Prostate gland (tissue), 2 donors: Measurements from ENCODE around the gene ATG16L2. TPM values are rescaled to one million over a fixed set of nuclear protein-coding genes. Genes with fewer than 3 reads are reported as not detected.
"Not testable (repeated sequence)": the region's sequence is repeated elsewhere in the genome, so short reads cannot be mapped to it uniquely, and the experiment has no call there.

Experiments
- DNase-seq: peaks from one replicate; pipeline ENCODE4 v3.0.0-alpha.2; 2019; ENCODE audit warnings: low spot score
- H3K27ac ChIP-seq, 2 donors: fragments of 200-600 bp; sonication (generic); 2 replicates each; pipeline ENCODE4 v1.5.1; 2017 to 2019
- H3K27me3 ChIP-seq: fragments of 200-600 bp; sonication (generic); replicated peaks from 2 replicates; pipeline ENCODE4 v1.5.1; 2019; ENCODE audit not compliant: insufficient read depth
- H3K36me3 ChIP-seq, 2 donors: fragments of 200-600 bp; sonication (generic); 1 replicate in 1 of 2; 2 replicates in 1 of 2; pipeline versions ENCODE4 v1.5.1 to v1.8.1; 2017 to 2019
- H3K4me1 ChIP-seq: fragments of 200-600 bp; sonication (generic); replicated peaks from 2 replicates; pipeline ENCODE4 v1.5.1; 2019
- H3K4me3 ChIP-seq, 2 donors: fragments of 200-600 bp; sonication (generic); 2 replicates each; pipeline ENCODE4 v1.5.1; 2017 to 2019
- H3K9me3 ChIP-seq: fragments of 200-600 bp; sonication (generic); 2 replicates; pipeline ENCODE4 v1.5.1; 2017
- CTCF ChIP-seq, 4 experiments: fragments of 200-600 bp in 2 of 4; fragments of 450-650 bp in 2 of 4; sonication (generic) in 2 of 4; IDR thresholded peaks; 1 replicate in 3 of 4; 2 replicates in 1 of 4; pipeline ENCODE4 v1.5.1; 2016 to 2019; ENCODE audit warnings: antibody characterized with exemption in 4 of 4, mild to moderate bottlenecking in 2 of 4, moderate library complexity in 2 of 4
- POLR2A ChIP-seq: fragments of 450-650 bp; IDR thresholded peaks from one replicate; pipeline ENCODE4 v1.6.1; 2016; ENCODE audit warnings: antibody characterized with exemption, mild to moderate bottlenecking
- POLR2AphosphoS5 ChIP-seq: sonication (generic); formaldehyde crosslinking; IDR thresholded peaks from one replicate; pipeline ENCODE4 v1.6.1; 2017; ENCODE audit warnings: antibody characterized with exemption
- WGBS: methylation state at CpG from one replicate; pipeline ENCODE4 v1.1.5; 2018; 5-methylcytosine and 5-hydroxymethylcytosine counted together
- intact Hi-C: fragments of 100-400 bp; cut with DNase I; formaldehyde crosslinking; loops from one replicate; pipeline ENCODE4 v1.14.2; 2022
- total RNA-seq, 2 donors: library from RNA; depleted of rRNA; stranded (reverse); fragments of >200 nt; gene quantifications; one replicate each; pipeline ENCODE4 v1.1.0, GENCODE V29; 2016

ATG16L2 gene
- total RNA-seq, 2 donors from 2014 or later, result 27.5 to 29.7 TPM

GRCh38 chr11:72787216-72788104 lies 26.8 kb upstream of the ATG16L2 start:
- intact Hi-C loops, result no loop called here
- Histone ChIP-seq H3K9me3 (no peaks in the 10 kb centered on the region), H3K27ac (peak overlapping the region in 1 of 2 donors; percentile 18), H3K4me1 (peaks cover 7% of the 10 kb centered on the region), H3K27me3 (no peaks in the 10 kb centered on the region), H3K4me3 (no peak overlapping the region), H3K36me3 (no peaks in the 10 kb centered on the region)
- no peak for DNase-seq
- 79% methylated on average over 16 of the region's 16 CpGs for WGBS
- TF ChIP-seq POLR2A, result no peak
- TF ChIP-seq CTCF (IDR thresholded peaks at IDR 0.05), result no peak
- no peak for TF ChIP-seq POLR2AphosphoS5

GRCh38 chr11:72788241-72788640 lies 26.0 kb upstream of the ATG16L2 start:
- H3K27ac ChIP-seq, result no peak overlapping the region
- H3K4me3 ChIP-seq, result no peak overlapping the region
- 84% methylated on average over 7 of the region's 7 CpGs for WGBS
- TF ChIP-seq POLR2A, result no peak
- TF ChIP-seq CTCF (IDR thresholded peaks at IDR 0.05), result no peak
- no peak for TF ChIP-seq POLR2AphosphoS5
- no peaks in the 10 kb centered on the region for H3K27me3 ChIP-seq
- intact Hi-C loops, result no loop called here
- H3K36me3 ChIP-seq, result no peaks in the 10 kb centered on the region
- no peaks in the 10 kb centered on the region for H3K9me3 ChIP-seq
- DNase-seq, result no peak
- H3K4me1 ChIP-seq, result peaks cover 7% of the 10 kb centered on the region

GRCh38 chr11:72789493-72790131 lies 24.6 kb upstream of the ATG16L2 start:
- no peak overlapping the region for H3K4me3 ChIP-seq
- H3K36me3 ChIP-seq, result no peaks in the 10 kb centered on the region
- TF ChIP-seq CTCF (IDR thresholded peaks at IDR 0.05) (no peak), POLR2A (no peak), POLR2AphosphoS5 (no peak)
- intact Hi-C loops, result no loop called here
- 65% methylated on average over 10 of the region's 10 CpGs for WGBS
- no peak for DNase-seq
- no peak overlapping the region for H3K27ac ChIP-seq
- no peaks in the 10 kb centered on the region for H3K9me3 ChIP-seq
- no peaks in the 10 kb centered on the region for H3K27me3 ChIP-seq
- peaks cover 7% of the 10 kb centered on the region for H3K4me1 ChIP-seq

GRCh38 chr11:72791228-72791627 lies 23.0 kb upstream of the ATG16L2 start:
- H3K4me1 ChIP-seq, H3K36me3 ChIP-seq, H3K27ac ChIP-seq, DNase-seq, H3K4me3 ChIP-seq, H3K9me3 ChIP-seq, intact Hi-C loops, H3K27me3 ChIP-seq: not testable (repeated sequence)
- WGBS, result 81% methylated on average over 7 of the region's 7 CpGs

- TF ChIP-seq POLR2AphosphoS5 (no peak), CTCF (IDR thresholded peaks at IDR 0.05) (no peak), POLR2A (no peak)
- 97% methylated on average over 3 of the region's 3 CpGs for WGBS
- H3K9me3 ChIP-seq, result no peaks in the 10 kb centered on the region
- no peak for DNase-seq
- H3K4me1 ChIP-seq, result no peaks in the 10 kb centered on the region
- H3K36me3 ChIP-seq, result no peaks in the 10 kb centered on the region
- H3K27me3 ChIP-seq, result no peaks in the 10 kb centered on the region
- no peak overlapping the region for H3K4me3 ChIP-seq
- intact Hi-C loops, result loop anchor here (1.0 kb wide), 1 partner anchor 67 kb away; no protein-coding TSS in a partner anchor
- peak overlapping the region in 1 of 2 donors; percentile 95 for H3K27ac ChIP-seq
Observed at GRCh38 chr11:72792437-72793021, 21.7 kb upstream of the ATG16L2 start.
